ENCODE results near the gene MED25.
A peak's percentile ranks its signal among the peaks of the same experiment; 100 is the strongest.

MED25 gene

DNA sequence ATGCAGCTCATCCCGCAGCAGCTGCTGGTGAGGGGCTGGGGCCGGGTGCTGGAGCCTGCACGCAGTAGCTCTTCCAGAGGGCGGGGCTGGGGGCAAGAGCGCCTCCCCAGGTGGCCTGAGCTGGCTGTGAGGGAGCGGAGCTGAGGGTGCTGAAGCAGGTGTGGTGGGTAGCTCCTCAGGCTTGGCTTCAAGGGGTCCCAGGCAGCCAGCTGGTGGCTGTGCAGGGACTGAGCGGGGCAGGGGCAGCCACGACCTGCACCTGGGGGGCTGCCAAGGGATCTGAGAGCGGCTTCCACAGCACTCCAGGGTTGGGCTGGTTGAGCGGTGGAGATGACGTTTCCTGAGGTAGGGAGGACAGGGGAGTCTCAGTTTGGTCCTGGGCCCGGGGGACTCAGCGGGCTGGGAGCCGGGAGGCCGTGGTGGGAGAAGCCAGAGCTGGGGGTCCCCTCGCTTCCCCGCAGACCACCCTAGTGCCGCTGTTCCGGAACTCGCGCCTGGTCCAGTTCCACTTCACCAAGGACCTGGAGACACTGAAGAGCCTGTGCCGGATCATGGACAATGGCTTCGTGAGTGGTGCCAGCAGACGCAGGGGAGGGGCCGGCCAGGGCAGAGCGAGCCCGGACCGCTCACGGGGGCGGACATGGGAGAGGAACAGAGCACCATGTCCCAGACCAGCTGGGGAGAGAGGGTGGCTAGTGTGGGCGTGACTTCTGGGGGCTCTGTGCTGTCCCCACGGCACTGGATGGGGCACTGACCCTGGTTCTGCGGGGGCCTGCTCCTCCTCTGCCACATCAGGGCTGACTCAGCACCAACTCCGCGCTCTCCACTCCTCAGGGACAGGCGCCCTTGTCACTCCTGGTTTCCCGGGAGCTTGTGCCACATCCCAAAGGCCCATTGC, 40.2 kb downstream of the MED25 start:
- no peak for DNase-seq (ENCODE audit: low read depth)

DNA sequence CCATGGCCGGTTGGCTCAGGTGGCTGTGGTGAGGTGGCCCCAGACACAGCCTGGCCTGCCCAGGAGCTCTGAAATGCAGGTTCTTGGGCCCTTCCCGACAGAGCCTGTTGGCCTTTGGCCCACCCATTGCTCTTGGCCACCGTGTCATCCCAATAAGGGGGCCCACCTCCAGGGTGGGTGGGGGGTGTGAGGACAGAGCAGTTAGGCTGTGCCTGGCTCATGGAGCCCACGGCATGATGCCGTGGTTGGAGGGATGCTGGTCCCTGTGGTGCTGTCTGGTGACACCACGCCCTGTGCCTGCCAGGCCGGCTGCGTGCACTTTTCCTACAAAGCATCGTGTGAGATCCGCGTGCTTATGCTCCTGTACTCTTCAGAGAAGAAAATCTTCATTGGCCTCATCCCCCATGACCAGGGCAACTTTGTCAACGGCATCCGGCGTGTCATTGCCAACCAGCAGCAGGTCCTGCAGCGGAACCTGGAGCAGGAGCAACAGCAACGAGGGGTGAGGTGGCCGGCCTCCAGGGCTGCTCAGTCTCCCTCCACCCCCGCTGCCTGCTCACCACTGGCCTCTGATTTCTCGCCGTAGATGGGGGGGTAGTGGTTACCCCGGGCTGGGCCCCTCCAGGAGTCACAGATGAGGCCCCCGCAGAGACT, 41.7 kb downstream of the MED25 start:
- DNase-seq (ENCODE audit: low read depth), result no peak

DNA sequence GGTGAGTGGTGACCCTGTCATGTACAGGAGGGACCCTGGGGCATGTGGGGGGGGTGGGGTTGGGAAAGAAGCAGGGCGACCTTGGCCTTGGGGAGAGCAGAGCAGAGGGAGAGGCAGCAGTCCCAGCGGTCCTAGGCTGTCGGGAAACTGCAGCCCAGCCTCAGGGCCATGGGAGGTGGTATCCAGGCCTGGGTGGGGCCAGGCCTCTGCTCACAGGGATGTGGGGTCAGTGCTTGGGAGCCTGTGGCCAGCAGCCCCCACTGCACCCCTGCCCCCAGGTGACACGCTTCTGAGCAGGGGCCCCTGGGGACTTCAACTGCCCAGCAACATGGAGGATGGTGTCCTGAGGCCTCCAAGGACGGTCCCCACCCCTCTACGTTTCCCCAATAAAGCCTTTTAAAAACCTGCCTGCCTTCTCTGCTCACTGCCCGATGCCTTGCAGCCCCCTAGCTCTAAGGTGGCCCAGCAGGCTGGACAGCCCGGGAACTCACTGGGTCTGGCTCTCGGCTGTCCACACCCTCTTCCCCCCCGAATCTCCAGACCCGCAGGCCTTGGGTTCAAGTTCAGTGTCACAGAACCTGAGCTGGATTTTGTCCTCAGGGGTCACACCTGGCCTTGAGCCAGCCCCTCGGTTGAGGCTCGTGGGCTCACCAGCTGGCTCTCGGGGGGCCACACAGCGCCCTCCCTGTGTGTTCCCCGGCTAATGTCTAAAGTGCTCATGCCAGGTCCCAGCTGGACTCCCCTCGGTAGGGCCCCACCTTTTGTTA, 42.4 kb downstream of the MED25 start:
- no peak for DNase-seq (ENCODE audit: low read depth)

DNA sequence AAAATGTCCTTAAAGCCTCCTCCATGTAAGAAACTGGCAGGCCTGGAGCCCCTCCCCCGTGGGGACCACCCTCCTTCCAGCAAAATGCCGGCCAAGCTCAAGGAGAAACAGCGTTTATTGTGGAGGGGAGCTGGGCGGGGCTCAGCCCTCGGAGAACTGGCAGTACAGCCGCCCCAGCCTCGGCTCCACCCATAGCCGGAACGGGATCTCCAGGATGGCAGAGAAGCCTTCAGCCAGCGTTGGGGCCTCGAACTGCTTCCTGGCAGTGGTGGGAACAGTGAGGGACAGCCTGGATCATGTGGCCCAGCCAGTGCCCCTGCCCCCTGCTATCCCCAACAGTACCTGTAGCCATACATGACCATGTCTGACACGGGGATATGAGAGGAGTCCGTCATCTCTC, 43.0 kb downstream of the MED25 start:
- DNase-seq (ENCODE audit: low read depth), result no peak

DNA sequence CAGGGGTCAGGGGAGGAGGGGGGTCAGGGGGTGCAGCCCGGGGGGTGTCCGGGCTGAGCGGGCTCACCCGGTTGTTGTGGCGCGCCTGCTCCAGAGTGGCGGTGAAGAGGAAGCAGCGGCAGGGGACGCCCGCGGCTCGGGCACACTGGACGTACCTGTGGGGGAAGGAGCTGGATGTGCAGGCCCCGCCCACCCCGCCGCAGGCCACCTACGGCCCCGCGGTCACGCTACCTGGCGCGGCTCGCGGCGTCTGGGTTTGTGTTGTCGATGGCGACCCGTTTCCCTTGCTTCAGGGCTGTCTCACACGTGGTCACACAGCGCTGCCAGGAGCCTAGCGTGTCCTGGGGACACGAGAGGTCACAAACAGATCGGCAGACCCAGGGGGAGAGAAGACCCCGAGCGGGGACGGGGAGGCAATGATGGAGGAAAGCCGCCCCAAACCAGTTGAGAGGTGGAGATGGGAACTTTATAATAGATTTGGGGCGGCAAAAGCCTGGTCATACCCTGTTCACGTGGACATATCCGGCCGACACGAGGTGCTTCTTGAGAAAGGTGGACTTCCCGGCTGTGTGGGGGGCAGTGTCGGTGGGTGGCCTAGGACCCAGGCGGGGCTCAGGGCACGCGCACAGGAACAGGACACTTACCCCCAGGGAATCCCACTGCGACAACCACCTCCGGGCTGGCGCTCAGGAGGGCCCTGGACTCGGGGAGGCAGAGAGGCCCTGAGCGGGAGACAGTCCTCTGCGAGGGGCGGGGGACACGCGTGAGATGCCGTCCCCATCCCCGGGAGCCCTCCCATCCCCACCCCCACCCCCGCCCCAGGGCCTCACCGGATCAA, 43.7 kb downstream of the MED25 start:
- DNase-seq (ENCODE audit: low read depth), result no peak

DNA sequence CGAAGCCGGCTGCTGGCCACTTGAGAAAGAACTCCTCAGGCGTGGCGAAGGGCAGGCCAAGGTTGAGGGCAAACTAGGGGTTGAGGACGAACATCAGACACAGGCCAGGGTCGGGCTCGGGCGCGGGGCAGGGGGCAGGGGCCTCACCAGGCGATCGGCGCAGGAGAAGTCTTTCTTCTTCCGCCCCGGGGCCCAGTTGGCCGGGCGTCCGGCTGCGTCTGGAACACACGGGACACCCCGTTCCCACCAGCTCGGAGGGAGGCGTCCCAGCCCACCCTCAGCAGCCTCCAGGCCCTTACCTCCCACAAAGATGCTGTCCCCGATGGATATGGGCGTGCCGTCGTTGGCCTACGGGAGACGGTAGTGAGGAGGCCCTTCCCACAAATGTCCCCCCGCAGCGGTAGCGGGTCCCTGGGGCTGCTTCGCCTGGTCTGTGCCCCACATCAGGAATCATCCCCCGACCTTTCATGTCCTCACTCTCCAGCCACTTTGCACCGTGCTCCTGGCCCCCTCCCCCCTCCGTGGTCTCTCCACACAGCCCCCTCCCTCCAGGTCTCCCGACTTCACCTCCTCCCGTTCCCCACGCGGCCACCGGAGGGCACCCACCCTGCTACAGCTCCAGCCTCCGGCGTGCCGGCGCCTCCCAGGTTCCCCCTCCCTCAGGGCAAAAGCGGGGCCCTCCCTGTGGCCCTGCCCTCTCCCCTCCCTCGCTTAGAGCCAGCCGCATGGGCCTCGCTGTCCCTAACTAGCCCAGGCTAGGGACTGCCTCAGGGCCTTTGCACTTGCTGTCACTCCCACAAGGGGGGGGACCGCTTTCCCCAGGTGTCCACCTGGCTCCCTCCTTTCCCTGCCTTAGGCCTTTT, 44.5 kb downstream of the MED25 start:
- no peak for DNase-seq (ENCODE audit: low read depth)

DNA sequence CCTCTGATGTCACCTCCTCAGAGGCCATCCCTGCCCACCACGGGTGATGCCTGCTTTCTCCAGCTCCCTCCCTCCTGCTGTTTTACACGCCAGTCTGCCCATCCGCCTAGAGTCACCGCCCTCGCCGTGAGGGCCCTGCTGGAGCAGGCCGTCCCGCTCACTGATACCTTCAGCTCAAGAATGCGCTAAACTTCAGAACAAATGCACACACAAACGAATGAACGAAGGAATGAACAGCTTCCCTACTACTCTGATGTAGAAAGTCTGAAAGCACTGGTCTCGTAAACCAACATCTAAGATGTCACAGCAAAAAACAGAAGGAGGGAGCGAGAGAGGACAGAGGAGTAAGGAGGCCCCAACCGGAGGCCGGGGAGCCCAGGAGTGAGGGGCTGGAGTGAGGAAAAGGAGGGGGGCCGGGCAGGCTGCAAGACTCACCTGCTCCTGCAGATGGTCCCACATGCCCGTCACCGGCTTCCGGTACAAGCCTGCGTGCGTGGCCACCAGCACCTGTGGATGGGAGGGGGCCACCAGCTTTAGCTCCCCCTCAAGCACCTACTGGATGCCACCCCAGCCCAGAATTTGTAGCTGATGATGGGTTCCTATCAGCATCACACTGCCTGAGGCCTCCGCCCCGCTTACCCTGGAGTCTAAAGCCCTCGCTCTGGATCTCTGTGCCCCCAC, 45.3 kb downstream of the MED25 start:
- no peak for DNase-seq (ENCODE audit: low read depth)

DNA sequence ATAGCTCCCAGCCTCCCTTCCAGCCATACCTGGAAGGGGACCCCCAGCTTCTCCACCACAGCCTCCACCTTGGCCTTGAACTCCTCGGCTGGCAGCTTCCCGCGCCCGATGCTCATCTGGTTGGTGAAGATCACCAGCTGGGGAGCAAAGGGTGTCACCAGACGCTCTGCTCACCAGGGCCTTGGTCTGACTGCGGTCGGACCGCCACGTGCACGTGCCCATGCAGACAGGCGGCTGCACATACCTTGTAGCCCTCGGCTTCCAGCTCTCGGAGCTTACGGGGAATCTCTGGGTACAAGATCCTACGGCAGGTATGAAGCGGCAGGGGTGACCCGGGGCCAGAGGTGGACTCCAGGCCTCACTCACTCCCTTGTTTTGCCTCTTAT, 45.8 kb downstream of the MED25 start:
- DNase-seq (ENCODE audit: low read depth), result no peak

DNA sequence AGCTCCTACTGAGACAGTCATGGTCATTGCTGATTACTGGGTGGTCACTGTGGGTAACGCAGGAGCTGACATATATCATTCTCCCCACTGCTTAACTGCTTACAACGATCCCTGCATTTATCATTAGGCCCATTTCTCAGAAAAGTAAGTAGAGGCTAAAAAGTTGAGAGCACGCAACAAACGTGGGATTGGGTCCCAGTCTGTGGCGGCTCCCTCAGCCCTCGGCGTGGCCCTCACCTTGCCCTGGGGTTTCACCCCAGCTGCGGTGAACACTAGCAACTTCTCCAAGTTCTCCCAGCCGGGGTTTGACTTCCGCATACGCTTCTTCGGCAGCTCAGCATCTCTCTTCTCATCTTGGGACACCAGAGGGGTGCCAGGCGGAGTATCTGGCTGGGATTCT, 46.8 kb downstream of the MED25 start:
- DNase-seq (ENCODE audit: low read depth), result no peak

DNA sequence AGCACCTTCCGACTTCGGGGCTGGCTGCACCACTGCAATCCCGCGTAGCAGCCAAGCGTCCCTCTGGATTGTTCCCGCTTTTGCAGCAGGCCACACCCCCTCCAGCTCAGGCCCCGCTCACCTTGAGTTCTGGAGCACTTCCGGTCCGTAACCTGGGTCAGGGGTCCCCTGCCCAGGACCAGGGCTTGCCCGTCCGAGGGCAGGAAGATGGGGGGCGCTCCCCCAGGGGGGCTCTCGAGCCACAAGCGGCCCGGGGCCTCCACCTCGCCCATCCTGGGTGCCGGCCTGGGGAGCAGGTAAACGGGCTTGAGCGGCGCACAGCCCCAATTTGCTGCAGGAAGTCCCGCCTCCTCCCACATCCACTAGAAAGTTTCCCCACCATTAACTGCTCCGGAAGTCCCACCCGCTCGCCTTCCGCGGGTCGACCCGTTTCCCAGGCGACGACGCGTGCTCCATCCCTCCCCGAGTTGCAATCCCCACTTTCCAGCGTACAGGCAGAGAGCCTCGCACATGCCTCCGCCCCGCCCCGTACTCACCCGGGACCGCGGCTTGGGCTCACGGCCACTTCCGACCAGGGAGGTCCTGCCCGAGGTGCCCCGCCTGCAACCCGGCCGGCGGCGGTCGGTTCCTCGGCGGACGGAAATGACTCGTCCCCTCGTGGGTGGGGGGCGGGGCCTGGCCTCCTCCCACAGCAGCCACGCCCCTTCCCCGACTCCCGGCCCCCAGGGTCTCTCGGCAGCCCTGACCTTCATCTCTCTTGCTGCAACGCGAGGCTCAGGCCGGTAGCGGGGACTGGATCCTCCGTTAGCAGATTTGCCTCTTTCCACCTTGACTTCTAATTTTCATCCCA, 49.1 kb downstream of the MED25 start, which contains the start of gene PNKP:
TSS of gene PNKP (minus strand) at position 644 of the 850 bp plus-strand sequence. CDS start at position 272, 372 bp downstream.
- peak; percentile 87 for DNase-seq (ENCODE audit: low read depth)

DNA sequence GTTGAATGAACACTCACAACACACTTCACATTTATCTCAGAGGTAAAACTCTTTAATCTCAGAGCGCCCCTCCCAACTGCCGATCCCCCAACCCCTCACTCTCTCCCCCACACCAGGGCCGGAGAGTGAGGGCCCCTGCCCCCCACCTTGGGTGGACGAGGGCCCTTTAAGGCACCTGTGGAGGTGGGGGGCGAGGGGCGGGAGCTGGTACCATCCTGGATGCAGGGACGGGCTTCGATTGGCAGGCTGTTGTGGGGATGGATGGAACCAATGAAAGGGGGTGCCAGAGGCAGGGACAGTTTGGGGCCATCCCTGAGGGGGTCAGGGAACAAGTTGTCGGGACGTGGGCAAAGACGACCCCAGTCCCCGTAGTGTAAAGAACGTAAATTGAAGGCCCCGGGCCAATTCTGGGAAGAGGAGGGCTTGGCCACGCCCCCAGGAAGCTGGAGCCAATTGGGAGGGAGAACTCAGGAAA, 51.0 kb downstream of the MED25 start:
- DNase-seq (ENCODE audit: low read depth), result no peak

DNA sequence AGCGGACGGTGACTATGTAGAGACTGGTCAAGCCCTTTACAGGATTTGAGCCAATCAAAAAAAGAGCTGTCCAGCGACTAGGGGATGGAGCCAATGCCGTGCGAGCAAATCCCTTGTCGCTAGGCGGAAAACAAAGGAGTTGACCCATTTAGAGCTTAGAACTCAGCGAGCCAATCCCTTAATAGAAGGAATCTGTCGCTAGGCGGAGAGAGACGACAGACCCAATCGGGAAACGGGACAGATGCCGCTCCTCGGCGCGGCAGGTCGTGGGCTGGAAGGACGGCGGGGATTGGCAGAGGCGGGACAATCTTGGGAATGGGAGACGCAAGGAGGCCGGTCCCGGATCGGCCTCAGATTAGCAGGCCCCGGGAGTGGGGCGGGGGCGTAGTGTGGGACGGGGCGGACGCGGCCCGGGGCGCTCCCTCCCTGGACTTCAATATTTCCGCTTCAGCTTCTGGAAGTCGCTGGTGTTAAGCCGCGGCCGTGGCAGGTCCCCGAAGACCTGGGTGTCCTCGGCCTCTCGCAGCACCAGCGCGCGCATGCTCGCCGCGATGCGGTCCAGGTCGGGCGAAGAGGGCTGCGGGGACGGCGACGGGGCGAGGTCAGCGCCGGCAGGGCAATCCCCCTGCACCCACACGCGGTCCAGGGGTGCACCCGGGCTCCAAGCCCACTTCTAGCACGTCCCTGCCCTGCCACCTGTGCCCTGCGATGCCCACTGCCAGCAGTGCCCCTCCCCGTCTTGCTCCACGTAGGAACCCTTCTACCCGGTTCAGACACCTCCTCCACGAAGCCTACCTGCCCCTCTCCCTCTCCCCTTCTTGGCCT, 51.6 kb downstream of the MED25 start:
- DNase-seq (ENCODE audit: low read depth), result peak; percentile 68

DNA sequence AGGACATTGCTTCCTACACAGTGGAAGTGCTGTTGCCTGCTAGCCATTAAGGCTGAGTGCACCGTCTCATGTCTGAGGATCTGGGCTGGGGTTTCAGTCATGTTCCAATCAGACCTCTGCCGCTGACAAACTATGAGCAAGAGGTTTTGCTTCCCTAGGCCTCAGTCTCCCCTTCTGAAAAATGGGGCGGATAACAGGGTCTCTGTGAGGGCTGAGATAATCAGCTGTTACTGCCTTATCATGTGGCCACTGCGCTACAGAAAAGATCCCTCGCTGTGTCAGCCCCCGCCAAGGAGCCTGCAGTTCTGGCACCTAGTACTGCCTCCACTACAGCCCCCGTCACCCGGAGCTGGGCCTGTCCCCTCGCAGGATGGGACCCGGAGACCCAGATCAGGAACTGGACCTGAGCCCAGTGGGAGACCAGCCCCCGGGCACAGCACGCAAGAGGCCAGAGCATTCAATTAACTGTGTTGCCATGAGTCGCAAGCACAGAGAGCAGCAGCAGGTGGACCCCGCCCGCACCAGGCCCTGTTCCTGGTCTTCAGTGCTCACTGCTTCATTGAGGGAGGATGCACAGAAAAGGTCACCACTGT, 52.3 kb downstream of the MED25 start:
- DNase-seq (ENCODE audit: low read depth), result no peak

DNA sequence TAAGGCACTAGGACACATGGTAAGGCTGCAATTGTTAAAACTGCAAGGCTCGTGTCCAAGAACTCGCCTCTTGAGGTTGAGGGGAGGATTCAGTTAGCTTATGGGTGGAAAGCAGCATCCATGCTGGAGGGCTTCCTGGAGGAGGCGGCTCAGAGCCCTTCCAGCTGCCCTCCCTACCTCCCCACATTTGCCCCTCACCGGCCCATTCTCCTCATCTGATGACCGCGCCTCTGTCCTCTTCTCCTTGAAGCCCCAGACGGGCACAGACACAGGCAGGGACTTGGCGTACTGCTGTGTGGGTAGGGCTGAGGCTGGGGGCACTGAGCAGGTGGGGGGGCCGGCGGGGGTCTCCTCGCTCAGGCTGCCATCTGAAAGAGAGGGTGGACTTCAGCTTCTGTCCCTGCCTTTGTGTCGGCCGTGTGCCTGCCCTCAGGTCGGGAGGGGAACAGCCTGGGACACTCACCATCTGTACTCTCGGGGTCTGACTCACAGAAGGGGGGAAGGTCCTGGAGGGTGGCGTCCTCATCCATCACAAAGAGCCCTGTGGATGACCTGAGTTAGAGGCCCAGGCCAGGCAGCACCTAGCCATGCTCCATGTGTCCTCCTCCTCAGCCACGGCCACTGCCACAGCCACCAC, 53.4 kb downstream of the MED25 start:
- DNase-seq (ENCODE audit: low read depth), result no peak

DNA sequence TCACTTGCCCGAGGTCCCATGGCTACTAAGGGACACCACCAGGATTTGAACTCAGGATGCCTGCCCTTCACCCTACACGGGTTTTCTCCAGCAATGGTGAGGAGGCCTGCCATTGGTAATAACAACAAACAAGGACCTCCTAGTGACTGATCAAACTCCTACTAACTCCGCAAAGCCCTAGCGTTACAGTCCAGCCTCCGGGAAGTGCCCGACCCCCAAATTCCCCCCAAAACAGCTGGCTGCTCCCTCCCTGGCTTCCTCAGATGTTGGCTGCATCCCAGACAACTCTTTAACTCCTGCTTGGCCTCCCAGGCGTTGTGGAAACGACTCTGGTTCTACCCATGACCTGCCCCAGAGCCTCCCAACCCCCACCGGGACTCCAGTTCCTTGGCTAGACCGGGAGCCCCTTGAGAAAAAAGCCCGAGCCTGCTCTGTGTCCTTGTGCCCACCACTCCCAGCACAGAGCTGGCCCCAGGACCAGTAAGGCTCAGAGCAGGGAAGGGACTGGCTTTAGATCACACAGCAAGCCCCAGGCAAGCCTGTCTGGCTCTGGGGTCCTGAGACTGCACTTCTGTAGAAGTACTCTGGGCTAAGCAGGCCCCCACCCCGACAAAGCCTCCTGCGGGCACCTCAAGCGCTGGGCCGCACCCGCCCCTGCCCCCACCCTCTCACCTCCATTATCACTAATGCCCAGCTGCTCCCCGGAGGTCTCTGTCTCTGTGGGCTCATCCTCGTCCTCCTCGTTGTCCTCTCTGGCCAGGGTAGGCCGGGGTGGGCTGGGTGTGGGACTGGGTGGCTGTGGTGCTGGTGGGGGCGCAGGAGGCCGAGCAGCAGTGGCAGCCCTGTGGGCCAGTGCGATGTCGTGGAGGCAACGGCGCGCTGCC, 54.4 kb downstream of the MED25 start:
- no peak for DNase-seq (ENCODE audit: low read depth)

DNA sequence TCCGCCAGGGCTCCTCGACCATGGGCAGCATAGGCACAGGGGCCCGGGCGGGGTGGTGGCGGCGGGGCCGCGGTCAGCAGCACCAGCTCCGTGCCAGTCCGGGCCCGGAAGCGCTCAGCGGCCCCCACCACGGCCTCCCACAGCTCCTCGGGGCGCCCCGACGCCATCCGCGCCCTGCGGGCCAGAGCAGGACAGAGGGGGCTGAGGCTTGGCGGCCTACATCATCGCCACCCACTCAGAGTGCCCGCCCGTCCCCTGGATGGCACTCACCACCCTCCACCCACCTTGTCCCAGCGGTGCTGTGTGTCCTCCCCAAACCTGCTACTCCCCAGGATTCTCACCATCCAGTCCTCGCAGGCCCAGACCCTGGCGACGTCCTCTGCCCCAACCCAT, 55.0 kb downstream of the MED25 start:
- no peak for DNase-seq (ENCODE audit: low read depth)

Measured in stimulated activated CD8-positive, alpha-beta memory T cell treated with anti-CD3 and anti-CD28 coated beads, Interleukin-15, amount 100 ng/mL, for 24 hours (primary cell).